Measurements from ENCODE around the gene C17orf50.

DNA sequence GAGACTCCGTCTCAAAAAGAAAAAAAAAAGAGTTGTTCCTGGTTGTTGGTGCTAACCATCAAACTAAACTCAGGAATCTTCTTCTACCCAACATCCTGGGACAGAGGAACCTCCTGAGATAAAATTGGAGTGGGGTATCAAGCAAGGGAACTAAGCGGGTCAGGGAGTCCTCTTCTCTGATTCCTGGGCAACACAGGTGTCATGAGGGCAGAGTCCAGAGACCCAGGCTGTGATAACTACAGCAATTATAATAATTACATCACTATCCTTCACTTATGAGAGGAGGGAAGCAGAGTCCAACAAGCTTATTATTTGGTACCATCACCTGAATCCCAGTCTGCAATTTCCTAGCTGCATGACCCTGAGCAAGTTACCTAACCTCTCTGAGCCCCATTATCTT lies 8.1 kb downstream of the C17orf50 start:
- TF ChIP-seq, protein P1, sequence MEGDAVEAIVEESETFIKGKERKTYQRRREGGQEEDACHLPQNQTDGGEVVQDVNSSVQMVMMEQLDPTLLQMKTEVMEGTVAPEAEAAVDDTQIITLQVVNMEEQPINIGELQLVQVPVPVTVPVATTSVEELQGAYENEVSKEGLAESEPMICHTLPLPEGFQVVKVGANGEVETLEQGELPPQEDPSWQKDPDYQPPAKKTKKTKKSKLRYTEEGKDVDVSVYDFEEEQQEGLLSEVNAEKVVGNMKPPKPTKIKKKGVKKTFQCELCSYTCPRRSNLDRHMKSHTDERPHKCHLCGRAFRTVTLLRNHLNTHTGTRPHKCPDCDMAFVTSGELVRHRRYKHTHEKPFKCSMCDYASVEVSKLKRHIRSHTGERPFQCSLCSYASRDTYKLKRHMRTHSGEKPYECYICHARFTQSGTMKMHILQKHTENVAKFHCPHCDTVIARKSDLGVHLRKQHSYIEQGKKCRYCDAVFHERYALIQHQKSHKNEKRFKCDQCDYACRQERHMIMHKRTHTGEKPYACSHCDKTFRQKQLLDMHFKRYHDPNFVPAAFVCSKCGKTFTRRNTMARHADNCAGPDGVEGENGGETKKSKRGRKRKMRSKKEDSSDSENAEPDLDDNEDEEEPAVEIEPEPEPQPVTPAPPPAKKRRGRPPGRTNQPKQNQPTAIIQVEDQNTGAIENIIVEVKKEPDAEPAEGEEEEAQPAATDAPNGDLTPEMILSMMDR (IDR thresholded peaks at IDR 0.05): no peak
- TF ChIP-seq POLR2A (IDR thresholded peaks at IDR 0.05): no peak

Data from ovary (tissue), 3 donors.